HG03457 (cell line): Measurements from ENCODE around the gene C8G.

Experiments used
- ATAC-seq: cut with Tn5 transposase; IDR thresholded peaks from one replicate; pipeline ENCODE4 v1.9.1; 2021; ENCODE audit warnings: moderate number of reproducible peaks; ENCODE audit not compliant: unreplicated experiment

The C8G gene

DNA sequence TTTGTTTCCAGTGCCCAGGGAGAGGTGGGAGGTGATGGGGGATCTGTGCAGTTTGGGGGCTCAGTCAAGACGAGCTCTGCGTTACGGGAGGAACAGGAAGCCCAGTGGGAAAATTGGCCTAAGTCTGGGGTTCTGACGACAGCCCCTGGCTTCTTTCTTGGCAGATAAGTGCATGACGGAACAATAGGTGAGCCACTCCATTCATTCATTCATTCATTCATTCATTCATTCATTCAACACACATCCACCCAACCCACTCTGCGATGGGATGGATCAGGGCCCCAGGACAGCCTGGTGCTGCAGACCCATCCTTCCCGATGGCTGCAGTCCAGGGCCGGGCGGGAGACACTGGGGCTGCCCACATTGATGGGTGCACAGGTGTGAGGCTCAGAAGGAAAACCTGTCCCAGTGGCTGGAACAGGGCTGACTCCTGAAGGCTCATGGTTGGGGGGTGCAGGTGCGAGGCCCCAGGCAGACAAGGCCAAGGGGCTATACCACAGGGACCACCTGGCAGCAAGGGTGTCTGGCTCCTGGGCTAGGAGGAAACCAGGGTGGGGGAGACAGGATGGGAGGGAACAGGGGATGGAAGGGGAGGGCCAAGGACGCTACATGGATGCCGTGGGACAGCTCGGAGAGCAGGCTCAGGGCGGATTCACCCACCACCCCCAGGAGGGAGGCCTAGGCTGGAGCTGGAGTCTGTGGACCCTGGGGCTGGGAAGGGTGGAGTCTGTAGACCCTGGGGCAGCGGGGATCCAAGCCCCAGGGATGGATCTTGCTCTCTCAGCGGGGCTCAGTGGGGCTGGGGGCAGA lies 35.8 kb downstream of the C8G start:
- ATAC-seq, result no peak

DNA sequence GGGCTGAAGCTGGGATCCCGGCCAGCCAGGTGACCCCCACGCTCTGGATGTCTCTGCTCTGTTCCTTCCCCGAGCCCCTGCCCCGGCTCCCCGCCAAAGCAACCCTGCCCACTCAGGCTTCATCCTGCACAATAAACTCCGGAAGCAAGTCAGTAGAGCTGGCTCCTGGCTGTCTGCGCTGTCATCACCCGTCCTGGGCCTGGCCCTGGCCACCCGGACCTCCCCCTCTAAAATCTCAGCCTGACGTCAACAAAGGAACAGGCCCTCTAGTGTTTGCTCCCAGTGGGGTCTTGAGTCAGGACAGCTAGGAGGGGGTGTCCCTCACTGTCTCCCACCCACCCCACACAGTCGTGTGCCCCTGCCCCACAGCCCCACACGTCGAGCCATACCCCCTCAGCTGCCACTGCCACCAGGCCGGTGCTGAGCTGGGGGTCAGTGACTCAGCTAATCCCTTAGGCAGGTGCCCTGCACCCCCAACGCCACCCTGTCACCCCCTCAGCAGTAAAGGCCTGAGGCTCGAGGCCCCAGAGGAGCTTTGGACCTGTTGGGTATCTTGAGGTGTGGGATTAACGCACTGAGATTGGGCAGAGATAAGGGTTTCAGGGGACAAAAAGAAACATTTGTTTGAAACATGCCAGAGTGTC lies 36.7 kb downstream of the C8G start:
- ATAC-seq, result no peak

GRCh38 chr9:136982232-136983051 lies 37.4 kb downstream of the C8G start, which contains the start of gene LCNL1:
TSS of gene LCNL1 (plus strand) at chr9:136982993. CDS start at chr9:136983587, 594 bp downstream.
- ATAC-seq, result no peak

DNA sequence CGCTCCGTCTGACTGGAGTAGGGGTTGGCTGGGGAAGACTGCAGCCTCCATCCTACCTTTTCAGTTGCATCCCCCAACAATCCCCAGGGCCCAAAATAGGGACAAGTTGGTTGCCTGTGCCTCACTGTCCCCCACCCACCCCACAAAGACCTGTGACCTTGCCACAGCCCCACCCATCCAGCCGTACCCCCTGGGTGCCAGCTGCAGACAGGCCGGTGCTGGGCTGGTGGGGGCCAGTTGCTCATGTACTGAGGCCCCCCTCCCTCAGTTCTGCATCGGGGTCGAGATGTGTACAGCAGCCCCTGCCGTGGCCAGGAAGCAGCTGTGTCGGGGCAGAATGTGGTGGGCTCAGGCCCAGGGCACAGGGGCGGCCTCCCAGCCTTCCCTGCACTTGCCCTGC lies 38.1 kb downstream of the C8G start:
- ATAC-seq, result no peak

- ATAC-seq, result no peak
Measured at GRCh38 chr9:136983656-136984314, 38.7 kb downstream of the C8G start.

- no peak for ATAC-seq
Measured at GRCh38 chr9:136984464-136985026, 39.5 kb downstream of the C8G start.

DNA sequence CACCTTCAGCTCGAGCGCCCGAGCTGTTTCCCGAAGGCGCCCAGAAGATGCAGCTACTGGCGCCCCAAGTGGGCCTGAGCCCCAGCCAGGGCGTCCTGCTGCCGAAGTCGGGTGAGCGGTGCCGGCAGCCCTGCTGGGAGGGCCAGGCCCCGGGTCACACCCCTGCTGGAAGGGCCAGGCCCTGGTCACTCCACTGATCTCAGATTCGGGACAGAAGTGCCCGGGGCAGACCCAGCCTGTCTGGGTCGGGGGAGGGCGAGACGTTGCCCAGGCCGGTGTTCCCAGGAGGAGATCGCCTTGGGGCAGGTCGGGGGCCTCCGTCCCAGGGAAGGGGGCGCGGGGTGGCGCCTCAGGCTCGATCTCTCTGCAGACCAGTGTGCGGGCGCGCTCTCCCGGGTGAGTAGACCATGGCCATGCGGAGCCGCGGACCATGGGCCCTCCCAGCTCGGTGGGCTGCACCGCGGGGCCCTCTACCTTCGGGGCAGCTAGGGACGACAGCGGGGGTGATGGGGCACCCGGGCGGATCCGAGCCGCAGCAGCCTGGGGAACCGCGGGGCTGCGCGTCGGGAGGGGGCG lies 40.1 kb downstream of the C8G start:
- no peak for ATAC-seq

DNA sequence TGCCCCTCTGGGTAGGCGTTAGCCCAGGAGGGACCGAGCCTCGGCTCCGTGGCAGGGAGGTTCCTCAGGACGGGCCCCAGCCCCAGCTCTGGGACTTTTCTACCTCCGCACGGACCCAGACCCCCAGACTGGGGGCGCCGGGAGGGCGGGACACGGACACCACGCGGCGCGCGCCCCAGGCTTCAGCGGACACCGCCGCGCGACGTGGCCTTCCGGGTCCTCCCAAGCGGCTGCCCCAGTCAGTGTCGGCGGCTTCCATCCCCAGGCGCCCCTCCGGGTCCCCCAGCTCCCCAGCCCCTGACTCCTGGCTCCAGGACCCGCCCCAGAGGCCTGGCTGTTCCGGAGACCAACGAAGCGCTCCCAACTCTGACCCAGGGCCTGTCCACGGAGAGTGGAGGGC lies 40.8 kb downstream of the C8G start:
- no peak for ATAC-seq

DNA sequence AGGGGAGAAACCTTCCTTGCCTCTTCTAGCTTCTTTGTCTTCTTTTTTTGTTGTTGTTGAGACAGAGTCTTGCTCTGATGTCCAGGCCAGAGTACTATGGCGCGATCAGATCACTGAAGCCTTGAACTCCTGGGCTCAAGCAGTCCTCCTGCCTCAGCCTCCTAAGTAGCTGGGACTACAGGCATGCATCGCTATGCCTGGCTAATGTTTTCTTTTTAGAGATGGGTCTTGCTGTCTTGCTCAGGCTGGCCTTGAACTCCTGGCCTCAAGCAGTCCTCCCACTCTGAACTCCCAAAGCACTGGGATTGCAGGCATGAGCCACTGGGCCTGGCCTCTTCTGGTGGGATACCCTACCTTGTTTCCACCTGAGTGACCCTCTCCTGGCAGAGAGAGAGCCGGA lies 43.8 kb downstream of the C8G start:
- no peak for ATAC-seq

DNA sequence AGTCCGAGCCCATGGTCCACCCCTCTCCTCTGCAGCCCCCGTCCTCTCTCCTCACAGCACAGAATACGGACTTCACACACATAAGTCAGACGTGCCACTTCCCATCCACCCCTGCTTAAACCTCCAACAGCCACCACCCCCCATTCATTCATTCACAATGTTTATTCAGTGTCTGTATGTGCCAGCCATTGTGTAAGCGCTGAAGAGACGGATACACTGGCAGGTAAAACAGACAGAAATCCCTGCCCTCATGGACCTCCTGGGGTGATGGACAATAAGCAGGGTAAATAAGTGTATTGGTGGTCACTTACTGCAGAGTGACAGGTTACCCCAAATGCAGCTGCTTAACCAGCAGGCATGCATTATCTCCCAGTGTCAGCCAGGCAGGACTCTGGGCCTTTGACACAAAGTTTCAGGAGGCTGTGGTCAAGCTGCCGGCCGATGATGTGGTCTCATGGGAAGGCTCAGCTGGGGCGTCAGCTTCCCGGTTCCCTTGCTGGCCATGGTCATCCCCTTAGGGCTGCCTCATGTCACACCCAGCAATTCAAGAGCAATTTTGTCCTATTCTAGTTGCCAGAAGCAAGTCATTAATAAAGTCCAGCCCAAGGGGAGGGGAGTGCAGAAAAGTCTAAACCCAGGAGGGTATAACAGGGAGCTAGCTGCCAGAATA lies 45.3 kb downstream of the C8G start:
- ATAC-seq, result no peak

DNA sequence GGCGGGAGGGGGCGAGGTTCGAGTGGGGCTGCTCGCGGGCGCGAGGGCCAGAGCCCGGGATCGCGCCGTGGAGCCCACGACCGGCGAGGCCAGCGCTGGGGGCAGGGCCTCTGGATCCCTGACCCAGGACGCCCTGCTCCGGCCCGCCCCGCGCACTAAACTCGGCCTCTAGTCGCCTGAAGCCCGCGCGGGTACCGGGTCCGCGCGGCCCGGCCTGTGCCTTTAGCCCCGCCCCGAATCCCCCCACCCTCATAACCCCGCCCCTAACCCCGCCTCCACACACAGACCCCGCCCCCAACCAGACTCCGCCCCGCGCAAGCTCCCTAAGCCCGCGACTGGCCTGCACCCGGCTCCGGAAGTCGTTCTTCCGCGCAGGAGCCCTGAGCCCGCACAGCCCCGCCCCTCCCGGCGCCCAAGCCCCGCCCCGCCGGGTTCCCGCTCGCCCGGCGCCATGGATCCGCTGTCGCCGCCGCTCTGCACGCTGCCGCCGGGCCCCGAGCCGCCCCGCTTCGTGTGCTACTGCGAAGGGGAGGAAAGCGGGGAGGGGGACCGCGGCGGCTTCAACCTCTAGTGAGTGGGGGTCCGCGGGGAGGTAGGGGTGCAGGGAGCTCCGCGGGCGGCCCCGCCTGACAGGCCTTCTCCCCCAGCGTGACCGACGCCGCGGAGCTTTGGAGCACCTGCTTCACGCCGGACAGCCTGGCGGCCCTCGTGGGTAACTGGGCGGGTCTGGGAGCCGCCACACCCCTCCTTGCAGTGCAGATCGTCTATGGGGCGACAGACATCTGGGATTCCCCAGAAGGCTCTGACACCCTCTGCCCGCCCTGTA lies 47.2 kb downstream of the C8G start, which contains the start of gene PAXX:
Gene PAXX, plus strand, starts transcription at position 430 of the 826 bp plus-strand sequence. Its CDS starts 22 bp downstream, at position 452.
- peak; percentile 56 for ATAC-seq

DNA sequence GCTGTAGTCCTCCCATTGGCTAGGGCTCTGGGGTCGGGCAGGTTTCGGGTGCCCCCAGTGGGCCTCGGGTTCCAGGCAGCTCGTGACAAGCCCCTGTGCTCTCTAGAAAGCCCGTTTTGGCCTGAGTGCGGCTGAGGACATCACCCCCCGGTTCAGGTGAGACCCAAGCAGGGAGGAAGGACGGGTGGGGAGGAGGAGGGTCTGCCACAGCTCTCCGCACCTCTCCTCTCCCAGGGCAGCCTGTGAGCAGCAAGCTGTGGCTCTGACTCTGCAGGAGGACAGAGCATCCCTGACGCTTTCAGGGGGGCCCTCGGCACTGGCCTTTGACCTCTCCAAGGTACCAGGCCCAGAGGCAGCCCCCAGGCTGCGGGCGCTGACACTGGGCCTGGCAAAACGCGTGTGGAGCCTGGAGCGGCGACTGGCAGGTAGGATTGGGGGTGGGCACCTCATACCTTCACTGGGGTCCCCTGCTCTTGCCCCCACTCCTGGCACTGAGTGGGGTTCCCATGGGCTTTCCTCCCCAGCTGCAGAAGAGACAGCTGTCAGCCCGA lies 47.9 kb downstream of the C8G start:
- ATAC-seq, result no peak

- no peak for ATAC-seq
Measured at GRCh38 chr9:136994180-136994887, 49.3 kb downstream of the C8G start.

- no peak for ATAC-seq
Measured at GRCh38 chr9:136994888-136995230, 49.8 kb downstream of the C8G start.

- no peak for ATAC-seq
Measured at GRCh38 chr9:136995362-136995761, 50.3 kb downstream of the C8G start.

DNA sequence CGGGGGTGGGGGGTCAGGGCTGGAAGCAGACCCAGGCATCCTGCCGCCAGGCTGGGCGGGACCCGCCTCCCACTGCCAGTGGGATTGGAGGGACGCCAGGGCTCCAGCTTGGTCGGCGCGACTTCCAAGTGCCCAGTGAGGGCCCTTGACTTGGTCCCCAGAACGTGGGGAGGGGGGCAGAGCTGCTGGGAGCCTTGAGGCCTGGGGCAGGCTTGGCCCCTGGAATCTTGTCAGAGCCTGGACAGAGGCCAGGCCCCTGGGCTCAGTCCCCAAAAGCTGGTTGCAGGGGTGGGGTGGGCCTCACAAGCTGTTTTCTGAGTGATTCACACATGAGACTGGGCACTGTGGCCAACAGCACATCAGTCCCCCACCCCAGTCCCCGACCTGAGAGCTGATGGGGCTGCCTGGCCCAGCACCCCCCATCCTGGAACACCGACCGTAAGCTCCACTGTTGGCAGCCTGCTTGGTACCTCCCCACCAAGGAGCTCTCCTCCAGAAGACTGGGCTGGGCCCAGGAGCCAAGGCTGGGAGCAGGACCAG lies 50.8 kb downstream of the C8G start:
- ATAC-seq, result no peak
